ENCODE results near the gene AKT1. TPM values are rescaled to one million over a fixed set of nuclear protein-coding genes. Genes with fewer than 3 reads are reported as not detected.

The AKT1 gene
- total RNA-seq, 1 experiment from 2014 or later, result 123 TPM

GRCh38 chr14:104803280-104803911 lies 7.8 kb upstream of the AKT1 start:
- BruUV-seq (replicated peaks), result no TSS peak
- H3K9me3 ChIP-seq (ENCODE audit: low read depth, low read length, poor library complexity, severe bottlenecking), result no peaks in the 10 kb centered on the region
- no peak overlapping the region for H3K27ac ChIP-seq (ENCODE audit: low read depth, low read length, poor library complexity, severe bottlenecking)
- no peaks in the 10 kb centered on the region for H3K27me3 ChIP-seq (replicated peaks; ENCODE audit: insufficient read depth, low read depth, low read length, poor library complexity)
- DNase-seq (ENCODE audit: low spot score), result no peak
- H3K4me1 ChIP-seq (ENCODE audit: insufficient read depth, low read length, poor library complexity, severe bottlenecking), result peaks cover 18% of the 10 kb centered on the region
- ChIA-PET POLR2A (ENCODE audit: low non-redundant PET) (interaction anchor here (0.5 kb wide), 1 partner anchor 405 kb away, joined by 3 read pairs; no protein-coding TSS in a partner anchor), CTCF (no interaction called here)
- intact Hi-C loops (cut with micrococcal nuclease; ENCODE audit: unreplicated experiment), result no loop called here
- H3K36me3 ChIP-seq (ENCODE audit: insufficient read depth, low read length, poor library complexity, severe bottlenecking), result no peaks in the 10 kb centered on the region
- H3K4me3 ChIP-seq (ENCODE audit: low read depth, low read length, poor library complexity, severe bottlenecking), result no peak overlapping the region
- TF ChIP-seq CTCF (conservative IDR thresholded peaks at IDR 0.05; ENCODE audit: low read depth, low read length) (no peak), EZH2 (IDR thresholded peaks at IDR 0.05; ENCODE audit: borderline replicate concordance, low read depth, low read length, poor library complexity, severe bottlenecking) (no peak)

- intact Hi-C loops (cut with micrococcal nuclease; ENCODE audit: unreplicated experiment), result no loop called here
- Histone ChIP-seq H3K9me3 (ENCODE audit: low read depth, low read length, poor library complexity, severe bottlenecking) (no peaks in the 10 kb centered on the region), H3K4me1 (ENCODE audit: insufficient read depth, low read length, poor library complexity, severe bottlenecking) (peaks cover 18% of the 10 kb centered on the region), H3K36me3 (ENCODE audit: insufficient read depth, low read length, poor library complexity, severe bottlenecking) (no peaks in the 10 kb centered on the region), H3K4me3 (ENCODE audit: low read depth, low read length, poor library complexity, severe bottlenecking) (no peak overlapping the region), H3K27me3 (replicated peaks; ENCODE audit: insufficient read depth, low read depth, low read length, poor library complexity) (no peaks in the 10 kb centered on the region), H3K27ac (ENCODE audit: low read depth, low read length, poor library complexity, severe bottlenecking) (no peak overlapping the region)
- TF ChIP-seq EZH2 (IDR thresholded peaks at IDR 0.05; ENCODE audit: borderline replicate concordance, low read depth, low read length, poor library complexity, severe bottlenecking), result no peak
- TF ChIP-seq CTCF (conservative IDR thresholded peaks at IDR 0.05; ENCODE audit: low read depth, low read length), result no peak
- POLR2A ChIA-PET (ENCODE audit: low non-redundant PET), result no interaction called here
- DNase-seq (ENCODE audit: low spot score), result no peak
- BruUV-seq (replicated peaks), result no TSS peak
- CTCF ChIA-PET, result no interaction called here
Observed at GRCh38 chr14:104802394-104803184, 7.0 kb upstream of the AKT1 start.

GRCh38 chr14:104801520-104802393 lies 6.2 kb upstream of the AKT1 start:
- no peaks in the 10 kb centered on the region for H3K9me3 ChIP-seq (ENCODE audit: low read depth, low read length, poor library complexity, severe bottlenecking)
- POLR2A ChIA-PET (ENCODE audit: low non-redundant PET), result no interaction called here
- no peaks in the 10 kb centered on the region for H3K36me3 ChIP-seq (ENCODE audit: insufficient read depth, low read length, poor library complexity, severe bottlenecking)
- H3K4me1 ChIP-seq (ENCODE audit: insufficient read depth, low read length, poor library complexity, severe bottlenecking), result peaks cover 18% of the 10 kb centered on the region
- no peak overlapping the region for H3K27ac ChIP-seq (ENCODE audit: low read depth, low read length, poor library complexity, severe bottlenecking)
- CTCF ChIA-PET, result no interaction called here
- TF ChIP-seq CTCF (conservative IDR thresholded peaks at IDR 0.05; ENCODE audit: low read depth, low read length), result no peak
- no peak for TF ChIP-seq EZH2 (IDR thresholded peaks at IDR 0.05; ENCODE audit: borderline replicate concordance, low read depth, low read length, poor library complexity, severe bottlenecking)
- no TSS peak for BruUV-seq (replicated peaks)
- intact Hi-C loops (cut with micrococcal nuclease; ENCODE audit: unreplicated experiment), result no loop called here
- H3K4me3 ChIP-seq (ENCODE audit: low read depth, low read length, poor library complexity, severe bottlenecking), result peak overlapping the region; percentile 61
- no peak for DNase-seq (ENCODE audit: low spot score)
- no peaks in the 10 kb centered on the region for H3K27me3 ChIP-seq (replicated peaks; ENCODE audit: insufficient read depth, low read depth, low read length, poor library complexity)
